Nucleus accumbens (tissue), 56 donors: ENCODE data around the gene LIN37.
A peak's percentile ranks its signal among the peaks of the same experiment; 100 is the strongest.

Experiments
- DNase-seq, 56 donors: peaks; one replicate each; lab custom pipeline; 2025; lab: John Stamatoyannopoulos, UW

Gene LIN37

DNA sequence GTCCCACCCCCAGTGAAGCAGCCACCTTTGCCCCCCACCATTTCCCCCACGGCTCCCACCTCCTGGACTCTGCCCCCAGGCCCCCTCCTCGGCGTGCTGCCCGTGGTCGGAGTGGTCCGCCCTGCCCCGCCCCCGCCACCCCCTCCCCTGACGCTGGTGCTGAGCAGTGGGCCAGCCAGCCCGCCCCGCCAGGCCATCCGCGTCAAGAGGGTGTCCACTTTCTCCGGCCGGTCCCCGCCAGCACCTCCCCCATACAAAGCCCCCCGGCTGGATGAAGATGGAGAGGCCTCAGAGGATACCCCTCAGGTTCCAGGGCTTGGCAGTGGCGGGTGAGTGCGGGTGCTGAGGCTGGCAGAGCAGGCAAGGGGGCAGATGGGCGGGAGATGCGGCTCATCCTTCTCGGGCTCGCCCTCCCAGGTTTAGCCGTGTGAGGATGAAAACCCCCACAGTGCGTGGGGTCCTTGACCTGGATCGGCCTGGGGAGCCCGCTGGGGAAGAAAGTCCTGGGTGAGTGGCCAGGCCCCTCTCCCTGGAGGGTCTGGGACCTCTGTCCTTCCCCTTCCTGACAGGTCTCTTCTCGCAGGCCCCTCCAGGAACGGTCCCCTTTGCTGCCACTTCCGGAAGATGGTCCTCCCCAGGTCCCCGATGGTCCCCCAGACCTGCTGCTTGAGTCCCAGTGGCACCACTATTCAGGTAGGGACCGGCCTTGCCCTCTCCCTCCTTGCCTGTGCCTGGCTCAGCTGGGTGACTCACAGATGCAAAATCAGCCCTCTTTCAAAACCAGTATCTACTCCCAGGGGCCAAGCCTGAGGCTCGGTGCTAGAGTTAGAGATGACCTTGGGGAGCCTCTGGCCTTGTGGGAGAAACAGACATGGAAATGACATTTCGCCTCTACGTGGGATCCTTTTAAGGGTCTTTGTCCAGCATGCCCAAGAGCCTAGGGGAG, 14.9 kb upstream of the LIN37 start:
- no peak for DNase-seq

GRCh38 chr19:35734273-35734672, 14.1 kb upstream of the LIN37 start:
- DNase-seq = no peak

DNA sequence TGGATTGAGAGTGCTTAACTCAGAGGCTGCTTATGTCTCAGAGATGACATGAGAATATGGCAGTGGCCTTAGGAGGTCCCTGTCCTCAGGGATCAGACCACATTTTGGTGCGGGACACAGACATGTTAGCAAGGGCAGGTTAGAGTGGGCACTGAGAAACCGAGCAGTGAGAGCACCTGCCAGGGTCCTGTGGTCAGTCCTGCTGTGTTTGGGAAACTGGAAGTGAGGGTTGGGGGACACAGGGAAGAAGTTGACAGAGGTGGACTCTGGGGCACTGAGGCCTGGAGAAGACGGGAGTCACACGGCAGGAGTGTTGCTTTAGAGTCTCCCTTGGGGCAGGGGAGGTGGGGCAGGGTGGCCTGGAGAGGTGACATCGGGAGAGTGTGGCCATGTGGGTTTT, 13.5 kb upstream of the LIN37 start:
- no peak for DNase-seq

GRCh38 chr19:35736913-35737886, 11.2 kb upstream of the LIN37 start:
- DNase-seq = no peak

DNA sequence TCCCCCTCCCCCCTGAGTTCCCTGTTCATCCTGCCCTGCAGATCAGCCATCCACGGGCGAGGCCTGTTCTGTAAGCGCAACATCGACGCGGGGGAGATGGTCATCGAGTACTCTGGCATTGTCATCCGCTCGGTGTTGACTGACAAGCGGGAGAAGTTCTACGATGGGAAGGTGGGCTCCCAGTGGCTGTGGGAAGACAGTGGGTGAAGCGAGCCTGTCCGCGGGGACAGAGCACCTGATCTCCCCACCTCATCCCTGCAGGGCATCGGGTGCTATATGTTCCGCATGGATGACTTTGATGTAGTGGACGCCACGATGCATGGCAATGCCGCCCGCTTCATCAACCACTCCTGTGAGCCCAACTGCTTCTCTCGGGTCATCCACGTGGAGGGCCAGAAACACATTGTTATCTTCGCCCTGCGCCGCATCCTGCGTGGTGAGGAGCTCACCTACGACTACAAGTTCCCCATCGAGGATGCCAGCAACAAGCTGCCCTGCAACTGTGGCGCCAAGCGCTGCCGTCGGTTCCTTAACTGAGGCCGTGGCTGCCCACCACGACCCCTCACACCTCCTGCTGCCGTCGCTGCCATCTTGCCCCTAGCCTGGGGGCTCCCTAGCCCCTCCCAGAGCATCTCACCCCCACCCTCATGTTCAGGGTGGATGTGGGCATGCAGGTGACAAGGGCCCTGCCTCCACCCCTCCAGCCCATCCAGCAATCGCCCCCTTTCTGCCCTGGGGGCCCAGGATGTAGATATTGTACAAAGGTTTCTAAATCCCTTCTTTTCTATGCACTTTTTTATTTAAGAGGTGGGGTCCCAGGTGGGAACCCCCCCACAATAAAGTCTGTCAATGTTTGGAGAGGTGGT, 10.1 kb upstream of the LIN37 start:
- no peak for DNase-seq

GRCh38 chr19:35738887-35739229, 9.5 kb upstream of the LIN37 start:
- DNase-seq = no peak

- no peak for DNase-seq
Observed at GRCh38 chr19:35739275-35740107, 8.9 kb upstream of the LIN37 start.

- DNase-seq = no peak
Observed at GRCh38 chr19:35740108-35740422, 8.3 kb upstream of the LIN37 start.

- peak; percentile 72 to 99 (median 97) for DNase-seq
Observed at GRCh38 chr19:35740423-35741202, 7.8 kb upstream of the LIN37 start.

DNA sequence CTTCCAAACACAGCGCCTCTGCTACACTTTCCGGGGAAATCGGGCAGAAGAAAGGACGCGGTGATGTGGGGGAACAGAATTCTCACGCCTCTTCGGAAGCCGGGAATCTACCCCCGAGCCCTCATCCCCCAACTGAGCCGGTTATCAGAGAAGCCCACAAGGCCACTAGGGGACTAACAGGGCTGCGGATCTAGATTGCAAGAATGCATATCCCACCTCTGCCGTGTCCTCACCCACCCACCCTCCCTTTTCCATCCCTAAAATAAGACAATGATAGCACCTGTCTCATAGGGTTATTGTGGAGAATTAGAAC, 7.2 kb upstream of the LIN37 start:
- DNase-seq = no peak

GRCh38 chr19:35742121-35742724, 6.2 kb upstream of the LIN37 start, which contains the start of gene IGFLR1:
TSS of gene IGFLR1 (minus strand) at chr19:35742452. CDS start at chr19:35741180, 1,272 bp downstream.
- DNase-seq = peak in 6 of 56 donors; percentile 7 to 37 (median 18)

DNA sequence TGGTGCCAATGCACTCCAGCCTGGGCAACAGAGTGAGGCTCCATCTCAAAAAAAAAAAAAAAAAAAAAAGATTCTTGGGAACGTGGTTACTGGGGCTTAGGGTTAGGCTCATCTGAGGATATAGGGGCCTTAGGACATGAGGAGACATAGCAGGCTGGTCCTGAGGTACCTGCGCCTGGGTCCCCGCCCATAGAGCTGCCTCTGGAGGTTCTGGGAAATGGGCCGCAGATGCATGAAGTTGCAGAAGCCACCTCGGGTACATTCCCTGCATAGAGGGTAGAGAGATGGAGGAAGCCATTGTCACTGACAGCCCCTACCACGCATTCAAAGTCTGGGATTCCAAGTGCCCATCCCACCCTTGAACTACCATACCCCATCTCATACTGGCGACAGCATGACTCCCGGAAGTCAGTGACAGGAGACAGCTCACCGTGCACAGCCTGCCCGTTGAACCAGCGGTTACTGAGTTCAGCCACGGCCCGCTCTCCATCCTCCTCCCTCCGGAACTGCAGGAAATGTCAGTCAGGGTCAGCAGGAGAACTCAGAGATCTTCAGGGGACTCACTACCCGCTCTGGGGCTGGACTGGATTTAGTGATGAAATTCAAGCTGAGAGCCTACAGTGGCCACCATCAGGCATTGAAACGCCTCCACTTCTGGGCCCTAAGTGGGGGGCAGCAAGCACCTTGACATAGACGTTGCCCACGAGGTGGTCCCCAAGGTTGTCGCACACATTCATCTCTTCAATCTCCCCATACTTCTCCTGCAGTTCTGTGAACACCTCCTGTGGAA, 4.5 kb upstream of the LIN37 start:
- DNase-seq = no peak

GRCh38 chr19:35744430-35745327, 3.7 kb upstream of the LIN37 start:
- DNase-seq = peak; percentile 73 to 98 (median 90)

- DNase-seq = peak; percentile 79 to 99 (median 96)
Observed at GRCh38 chr19:35745328-35746086, 2.9 kb upstream of the LIN37 start, which contains the start of the genes PSENEN and U2AF1L4. TSS of gene PSENEN (plus strand) at chr19:35745651. CDS start at chr19:35745931, 280 bp downstream. TSS of gene U2AF1L4 (minus strand) at chr19:35745418. CDS start at chr19:35745391, 27 bp downstream.

DNA sequence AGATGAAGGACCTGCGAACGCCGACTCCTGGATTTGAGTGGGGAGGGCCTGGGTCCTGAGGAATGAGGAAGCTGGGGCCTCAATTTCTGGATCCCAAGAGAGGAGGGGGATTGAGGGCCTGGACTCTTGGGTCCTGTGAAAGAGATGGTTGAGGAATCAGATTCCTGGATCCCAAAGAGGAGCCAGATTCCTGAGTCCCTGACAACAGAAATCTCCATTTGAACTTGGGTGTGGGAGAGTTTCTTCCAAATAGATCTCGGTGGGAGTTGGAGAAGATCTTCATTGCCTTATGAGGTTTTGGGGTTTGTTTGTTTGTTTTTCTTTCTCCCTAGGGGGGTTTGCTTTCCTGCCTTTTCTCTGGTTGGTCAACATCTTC, 2.3 kb upstream of the LIN37 start:
- DNase-seq = no peak

DNA sequence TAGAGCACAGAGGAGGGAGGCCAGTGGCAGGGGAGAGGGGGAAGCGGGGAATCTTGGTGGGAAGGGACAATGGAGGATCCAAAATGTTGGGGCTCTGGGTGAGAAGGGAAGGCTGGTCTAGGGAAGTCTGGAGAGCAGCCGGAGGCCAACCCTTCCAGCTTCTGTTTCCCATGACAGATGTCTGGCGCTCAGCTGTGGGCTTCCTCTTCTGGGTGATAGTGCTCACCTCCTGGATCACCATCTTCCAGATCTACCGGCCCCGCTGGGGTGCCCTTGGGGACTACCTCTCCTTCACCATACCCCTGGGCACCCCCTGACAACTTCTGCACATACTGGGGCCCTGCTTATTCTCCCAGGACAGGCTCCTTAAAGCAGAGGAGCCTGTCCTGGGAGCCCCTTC, 1.8 kb upstream of the LIN37 start:
- DNase-seq = no peak
